Measurements from ENCODE around the gene TOMM40L.
"Not testable (repeated sequence)": the region's sequence is repeated elsewhere in the genome, so short reads cannot be mapped to it uniquely, and the experiment has no call there.

Gene TOMM40L

DNA sequence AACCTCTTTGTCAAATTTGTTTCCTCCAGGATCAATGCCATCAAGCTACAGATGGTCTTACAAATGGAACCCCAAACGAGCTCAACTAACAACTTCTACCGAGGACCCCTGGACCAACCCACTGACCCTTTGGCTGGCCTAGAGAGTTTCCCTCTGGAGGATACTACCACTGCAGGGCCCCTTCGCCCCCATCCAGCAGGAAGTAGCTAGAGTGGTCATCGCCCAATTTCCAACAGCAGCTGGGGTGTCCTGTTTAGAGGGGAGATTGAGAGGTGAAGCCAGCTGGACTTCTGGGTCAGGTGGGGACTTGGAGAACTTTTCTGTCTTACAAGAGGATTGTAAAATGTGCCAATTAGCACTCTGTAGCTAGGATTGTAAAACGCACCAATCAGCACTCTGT lies 31.2 kb downstream of the TOMM40L start:
- not testable (repeated sequence) for DNase-seq (ENCODE audit: low read depth in 2 of 2)

GRCh38 chr1:161258439-161259344 lies 32.8 kb downstream of the TOMM40L start, which contains the start of gene PCP4L1:
Gene PCP4L1, plus strand, starts transcription at chr1:161258745. Its CDS starts 230 bp downstream, at chr1:161258975.
- DNase-seq (ENCODE audit: low read depth in 2 of 2) = peak; percentile 2 to 7

DNA sequence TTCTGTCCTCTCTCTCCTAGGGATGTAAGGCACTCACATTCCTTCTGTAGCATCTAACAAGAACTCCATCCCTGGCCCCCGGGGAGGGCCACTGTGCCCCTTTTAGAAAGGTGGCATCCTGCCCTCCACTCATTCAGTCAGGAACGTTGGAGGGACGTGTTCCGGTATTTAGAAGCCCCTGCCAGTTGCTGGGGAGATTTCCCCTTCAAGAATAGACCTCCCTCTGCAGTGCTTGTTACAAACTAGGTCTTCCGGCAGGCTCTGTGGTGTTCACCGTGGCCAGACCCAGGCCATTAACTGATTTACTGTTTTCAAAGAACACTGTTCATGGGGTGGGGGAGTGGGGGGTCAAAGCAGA lies 33.5 kb downstream of the TOMM40L start:
- no peak for DNase-seq (ENCODE audit: low read depth in 2 of 2)

DNA sequence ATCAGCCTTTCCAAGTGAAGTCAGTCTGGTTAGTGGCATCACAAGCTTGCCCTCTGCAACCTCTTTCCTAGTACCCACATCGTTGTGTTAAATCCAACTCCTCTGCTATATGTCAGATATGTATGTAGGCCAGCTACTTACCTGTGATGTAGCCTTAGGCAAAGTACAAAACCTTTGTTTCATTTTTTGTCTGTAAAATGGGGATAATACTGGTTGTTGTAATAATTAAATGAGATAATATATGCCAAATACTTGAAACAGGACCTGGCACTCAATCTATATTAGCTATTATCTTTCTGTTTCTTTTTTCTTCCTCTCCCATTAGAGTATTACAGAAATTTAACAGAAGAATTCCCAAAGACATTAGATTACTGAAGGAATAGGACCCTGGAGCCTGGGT lies 33.9 kb downstream of the TOMM40L start:
- no peak for DNase-seq (ENCODE audit: low read depth in 2 of 2)

GRCh38 chr1:161260376-161261260 lies 34.8 kb downstream of the TOMM40L start:
- DNase-seq (ENCODE audit: low read depth in 2 of 2) = no peak

GRCh38 chr1:161261261-161262235 lies 35.7 kb downstream of the TOMM40L start:
- no peak for DNase-seq (ENCODE audit: low read depth in 2 of 2)

- no peak for DNase-seq (ENCODE audit: low read depth in 2 of 2)
Observed at GRCh38 chr1:161265305-161265704, 39.4 kb downstream of the TOMM40L start.

DNA sequence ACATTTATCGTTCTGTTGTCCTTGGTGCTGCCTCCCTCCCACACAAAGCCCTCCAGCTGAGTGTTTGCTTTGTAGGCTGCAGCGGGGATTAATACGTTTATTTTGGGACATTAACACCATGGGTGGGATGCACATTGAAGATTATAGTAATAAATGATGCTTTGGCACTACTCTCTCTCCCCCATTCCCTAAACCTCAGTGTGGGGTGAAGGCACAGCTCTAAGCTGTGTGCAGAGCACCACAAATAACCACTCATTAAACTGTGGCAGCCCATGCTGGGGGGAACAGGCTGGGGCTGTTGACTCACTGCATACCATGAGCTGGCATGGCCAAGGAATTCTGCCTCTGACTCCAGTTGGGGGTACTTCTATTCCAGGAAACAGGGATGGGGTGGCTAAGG lies 40.3 kb downstream of the TOMM40L start:
- no peak for DNase-seq (ENCODE audit: low read depth in 2 of 2)

DNA sequence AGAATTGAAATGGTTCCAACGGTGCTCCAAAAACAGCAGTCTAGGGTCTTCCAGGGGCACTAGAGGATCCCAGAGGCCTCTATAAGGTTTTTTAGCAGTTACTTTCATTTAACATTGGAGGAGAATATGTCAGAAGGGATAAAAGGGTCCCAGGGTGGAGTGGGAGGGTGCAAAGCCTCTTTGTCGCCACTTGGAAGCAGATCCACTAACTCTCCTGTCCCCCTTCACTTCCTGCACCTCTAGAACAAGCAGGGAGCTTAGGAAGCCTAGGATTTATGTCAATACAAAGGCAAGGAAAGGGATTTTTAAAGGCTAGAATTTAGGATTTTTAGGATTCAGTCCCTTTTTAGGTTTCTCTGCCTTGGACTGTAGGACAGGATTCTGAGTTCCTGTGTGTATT lies 41.0 kb downstream of the TOMM40L start:
- no peak for DNase-seq (ENCODE audit: low read depth in 2 of 2)

DNA sequence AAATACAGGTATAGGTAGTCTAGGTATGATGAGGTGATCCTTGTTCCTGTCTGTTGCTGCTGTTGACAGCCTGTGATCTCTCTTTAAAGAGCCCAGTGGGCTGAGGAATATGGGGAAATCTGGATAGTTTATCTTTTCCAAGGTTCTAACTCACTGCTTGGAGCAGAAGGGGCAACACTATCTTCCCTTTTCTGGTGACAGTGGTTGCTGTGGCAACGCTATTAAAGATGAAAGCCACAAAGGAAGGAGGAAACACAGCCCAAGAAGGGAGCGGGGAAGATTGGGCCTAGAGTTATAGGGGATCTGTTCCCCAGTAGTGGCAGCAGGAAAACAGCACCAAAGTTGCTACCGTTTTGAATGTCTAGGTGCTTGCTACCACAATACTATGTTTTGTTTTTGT lies 41.5 kb downstream of the TOMM40L start:
- DNase-seq (ENCODE audit: low read depth in 2 of 2) = no peak

DNA sequence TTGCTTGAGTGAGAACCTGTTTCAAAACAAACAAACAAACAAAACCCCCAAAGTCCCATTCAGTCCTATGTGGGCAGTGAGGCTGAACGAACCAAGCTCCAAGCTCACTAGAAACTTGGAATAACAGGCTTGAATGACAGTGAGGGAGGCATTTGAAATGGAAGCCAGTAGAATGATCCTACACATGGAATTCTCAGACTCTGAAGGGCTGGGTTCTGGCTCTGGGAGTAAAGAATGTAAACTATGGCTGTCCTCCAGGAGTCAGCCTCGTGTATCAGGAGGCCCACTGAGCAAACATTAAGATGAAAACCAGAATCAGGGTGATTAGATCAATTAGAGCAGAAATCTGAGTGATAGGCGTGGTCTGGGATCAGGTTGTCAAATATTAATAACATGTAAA lies 47.5 kb downstream of the TOMM40L start:
- DNase-seq (ENCODE audit: low read depth in 2 of 2) = no peak

DNA sequence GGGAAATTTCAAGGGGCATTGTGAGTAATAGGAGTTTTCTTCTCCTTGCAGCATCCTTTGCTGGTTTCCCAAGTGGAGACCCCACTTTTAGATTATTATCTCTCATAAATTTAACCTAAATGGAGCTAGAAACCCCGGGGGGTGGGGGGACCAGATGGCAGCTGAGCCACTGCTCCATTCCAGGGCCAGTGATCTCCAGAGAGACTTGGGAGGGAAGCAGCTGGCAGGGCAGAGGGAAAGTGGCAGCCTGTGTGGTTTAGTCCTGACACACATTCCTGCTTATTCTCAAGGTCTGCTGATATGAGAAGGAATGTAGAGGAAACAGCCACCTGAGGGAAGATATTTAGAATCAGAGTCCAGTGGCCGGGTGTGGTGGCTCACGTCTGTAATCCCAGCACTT lies 49.0 kb downstream of the TOMM40L start:
- DNase-seq (ENCODE audit: low read depth in 2 of 2) = no peak
